K562 (cell line): ENCODE data around the gene MLC1. TPM values are rescaled to one million over a fixed set of nuclear protein-coding genes. Genes with fewer than 3 reads are reported as not detected.

Source experiments
- ATAC-seq: fragments of 200-7000 bp; cut with Tn5 transposase; 3 replicates; pipeline ENCODE4 v1.9.1; 2020; ENCODE audit warnings: moderate library complexity
- BruUV-seq: library from RNA; stranded (reverse); fragments of 400-500 nt; replicated peaks from 2 replicates; lab custom pipeline; 2021; lab: Mats Ljungman, UMichigan
- CTCF ChIA-PET: fragments of 300-600 bp; formaldehyde crosslinking; extraction: SDS; loops from one replicate; lab custom pipeline; 2021; ENCODE audit warnings: low intra/inter-chr PET ratio; lab: Yijun Ruan, JAX
- POLR2A ChIA-PET: fragments of 300-600, 350-650 bp; sonication (Branson Sonifier 250); formaldehyde crosslinking; extraction: SDS; loops from one replicate; lab custom pipeline; 2021; ENCODE audit warnings: antibody characterized with exemption, inconsistent platforms; lab: Yijun Ruan, JAX
- DNase-seq, 4 experiments: peaks; one replicate each; pipeline versions ENCODE4 v3.0.0 to v3.0.0-alpha.2; 2011 to 2018; ENCODE audit warnings: low spot score in 3 of 4, mixed read lengths in 3 of 4; ENCODE audit errors: extremely low read depth in 1 of 4
- FAIRE-seq: peaks from 2 replicates; lab custom pipeline; 2011; peaks lifted over from hg19 to GRCh38; lab: Jason Lieb, UNC
- H2AFZ ChIP-seq: 2 replicates; pipeline ENCODE4 v1.6.0; 2011; ENCODE audit warnings: low read depth, low read length, control low read depth, inconsistent platforms
- H3K27ac ChIP-seq: fragments of 200-600 bp; 3 replicates; pipeline ENCODE4 v1.8.0; 2011; ENCODE audit warnings: low read depth, mild to moderate bottlenecking, control low read depth, inconsistent platforms, low read length, moderate library complexity, mixed read lengths; ENCODE audit errors: extremely low read depth
- H3K27me3 ChIP-seq, 2 experiments: fragments of 300-600 bp in 1 of 2; 2 replicates in 1 of 2; 3 replicates in 1 of 2; pipeline versions ENCODE4 v1.6.0 to v1.8.0; 2011; ENCODE audit warnings: inconsistent platforms in 2 of 2, low read length in 2 of 2, mild to moderate bottlenecking in 1 of 2, mixed read lengths in 1 of 2, moderate library complexity in 1 of 2; ENCODE audit not compliant: control insufficient read depth in 2 of 2, insufficient read depth in 2 of 2
- H3K36me3 ChIP-seq: fragments of 300-600 bp; 3 replicates; pipeline ENCODE4 v1.8.0; 2011; ENCODE audit warnings: mild to moderate bottlenecking, low read length, inconsistent platforms; ENCODE audit not compliant: control insufficient read depth, insufficient read depth
- H3K4me1 ChIP-seq, 2 experiments: fragments of 200-600 bp in 1 of 2; replicated peaks in 1 of 2; 2 replicates in 1 of 2; 3 replicates in 1 of 2; pipeline versions ENCODE4 v1.5.1 to v1.8.0; 2011; ENCODE audit warnings: inconsistent platforms in 2 of 2, low read length in 2 of 2, mild to moderate bottlenecking in 1 of 2, mixed read lengths in 1 of 2, moderate library complexity in 1 of 2; ENCODE audit not compliant: control insufficient read depth in 2 of 2, insufficient read depth in 2 of 2
- H3K4me2 ChIP-seq: 2 replicates; pipeline ENCODE4 v1.6.1; 2011; ENCODE audit warnings: low read length, control low read depth, inconsistent platforms, mixed read lengths; ENCODE audit not compliant: insufficient read depth
- H3K4me3 ChIP-seq: fragments of 200-600 bp; sonication (generic), shearing (Covaris generic); 2 replicates; pipeline ENCODE4 v1.5.1; 2016; ENCODE audit warnings: control low read depth, inconsistent platforms
- H3K79me2 ChIP-seq: fragments of 200-600 bp; 3 replicates; pipeline ENCODE4 v1.8.0; 2011; ENCODE audit warnings: low read length, inconsistent platforms; ENCODE audit not compliant: control insufficient read depth, insufficient read depth
- H3K9ac ChIP-seq, 2 experiments: 2 replicates each; pipeline versions ENCODE4 v1.6.0 to v1.6.1; 2011; ENCODE audit warnings: low read depth in 2 of 2, low read length in 2 of 2, control low read depth in 1 of 2, inconsistent platforms in 1 of 2, mild to moderate bottlenecking in 1 of 2, mixed read lengths in 1 of 2; ENCODE audit not compliant: insufficient read depth in 1 of 2
- H3K9me1 ChIP-seq: one replicate; pipeline ENCODE4 v1.6.0; 2011; ENCODE audit warnings: inconsistent platforms, mild to moderate bottlenecking, low read length, moderate library complexity; ENCODE audit not compliant: control insufficient read depth, insufficient read depth
- H3K9me3 ChIP-seq: replicated peaks from 2 replicates; pipeline ENCODE4 v1.5.1; 2011; ENCODE audit warnings: low read depth, low read length, inconsistent platforms; ENCODE audit not compliant: control insufficient read depth, insufficient read depth
- H4K20me1 ChIP-seq: replicated peaks from 2 replicates; pipeline ENCODE4 v1.6.1; 2011; ENCODE audit warnings: low read length, inconsistent platforms, mixed read lengths; ENCODE audit not compliant: control insufficient read depth, insufficient read depth
- CHCHD3 ChIP-seq: fragments of 250-450 bp; sonication (Bioruptor Pico); IDR thresholded peaks from 2 replicates; pipeline ENCODE4 v2.1.2; 2022; ENCODE audit warnings: mild to moderate bottlenecking
- CHD1 ChIP-seq: fragments of 200-600 bp; sonication (generic); IDR thresholded peaks from one replicate; pipeline ENCODE4 v1.6.1; 2012; ENCODE audit warnings: mild to moderate bottlenecking, moderate library complexity, low read length, inconsistent platforms
- FOS ChIP-seq: IDR thresholded peaks from 3 replicates; pipeline ENCODE4 v1.6.1; 2011; ENCODE audit not compliant: insufficient read length; ENCODE audit errors: extremely low read depth
- GABPB1 ChIP-seq: sonication (generic); formaldehyde crosslinking; IDR thresholded peaks from 2 replicates; pipeline ENCODE4 v1.8.0; 2022; ENCODE audit warnings: mild to moderate bottlenecking, missing genetic modification reagents
- MAFF ChIP-seq: IDR thresholded peaks from 2 replicates; pipeline ENCODE4 v1.6.1; 2012; ENCODE audit warnings: low read length, improper control_type of control experiment
- MLX ChIP-seq, 2 experiments: fragments of 450-650 bp in 1 of 2; sonication (generic) in 1 of 2; formaldehyde crosslinking; conservative IDR thresholded peaks; 2 replicates each; pipeline versions ENCODE4 v1.4.0 to v1.8.1; 2020 to 2022; ENCODE audit warnings: mild to moderate bottlenecking in 1 of 2, missing genetic modification reagents in 1 of 2
- MTA3 ChIP-seq: fragments of 450-650 bp; formaldehyde crosslinking; IDR thresholded peaks from 2 replicates; pipeline ENCODE4 v1.6.1; 2017; ENCODE audit warnings: mild to moderate bottlenecking, borderline replicate concordance
- NCOA4 ChIP-seq: fragments of 450-650 bp; IDR thresholded peaks from 2 replicates; pipeline ENCODE4 v1.6.1; 2018; ENCODE audit warnings: mild to moderate bottlenecking; ENCODE audit not compliant: partially characterized antibody
- PHB ChIP-seq: fragments of 250-450 bp; sonication (Bioruptor Pico); IDR thresholded peaks from 2 replicates; pipeline ENCODE4 v1.5.0; 2021
- SIX5 ChIP-seq, 2 experiments: IDR thresholded peaks; 2 replicates each; pipeline ENCODE4 v1.6.1; 2011; ENCODE audit warnings: low read length in 2 of 2, borderline replicate concordance in 1 of 2, low read depth in 1 of 2, mild to moderate bottlenecking in 1 of 2, moderate library complexity in 1 of 2; ENCODE audit not compliant: insufficient read depth in 1 of 2
- SPI1 ChIP-seq: IDR thresholded peaks from 2 replicates; pipeline ENCODE4 v1.6.1; 2011; ENCODE audit warnings: low read depth, low read length, control low read depth, borderline replicate concordance
- TRIM24 ChIP-seq, 2 experiments: fragments of 450-650 bp; IDR thresholded peaks; 2 replicates each; pipeline ENCODE4 v1.6.1; 2016
- ZBTB17 ChIP-seq: fragments of 450-650 bp; formaldehyde crosslinking; IDR thresholded peaks from 2 replicates; pipeline ENCODE4 v1.4.0; 2020; ENCODE audit warnings: mild to moderate bottlenecking
- ZFPM2 ChIP-seq: fragments of 250-450 bp; sonication (Bioruptor Pico); IDR thresholded peaks from 2 replicates; pipeline ENCODE4 v1.5.1; 2022; ENCODE audit warnings: mild to moderate bottlenecking
- ZNF24 ChIP-seq: fragments of 450-650 bp; IDR thresholded peaks from 2 replicates; pipeline ENCODE4 v1.6.1; 2016
- ZNF717 ChIP-seq: fragments of 250-450 bp; sonication (Bioruptor Pico); IDR thresholded peaks from 2 replicates; pipeline ENCODE4 v1.5.0; 2021
- WGBS: fragments of 100-300 bp; shearing (Covaris generic); methylation state at CpG from one replicate; pipeline ENCODE4 v1.1.6; 2016; ENCODE audit warnings: low coverage, mixed read lengths; ENCODE audit not compliant: insufficient coverage; ENCODE audit errors: missing lambda C conversion rate; 5-methylcytosine and 5-hydroxymethylcytosine counted together
- in situ Hi-C: fragments of 300-500 bp; cut with MboI; formaldehyde crosslinking; loops from 4 replicates; pipeline ENCODE4 v1.15.0; 2018; ENCODE audit warnings: inconsistent platforms, mixed read lengths
- intact Hi-C: fragments of 100-400 bp; cut with micrococcal nuclease; formaldehyde crosslinking; loops from 2 replicates; pipeline ENCODE4 v1.14.2; 2022
- polyA plus RNA-seq, 8 experiments: library from polyadenylated mRNA; depleted of rRNA in 4 of 8; stranded (reverse) in 5 of 8; unstranded in 3 of 8; fragments of >200 nt; fragmentation: Nextera tagmentation in 2 of 8; fragmentation: Illumina TruSeq in 1 of 8; extraction: Ambion mirVana in 2 of 8; extraction: Trizol in 1 of 8; gene quantifications; 2 replicates each; pipeline versions ENCODE4 v1.2.1 to v1.2.3, GENCODE V29; 2011 to 2014; ENCODE audit warnings: inconsistent platforms in 1 of 8, missing spikeins in 1 of 8
- total RNA-seq, 7 experiments: library from RNA; depleted of rRNA in 6 of 7; stranded (reverse); fragments of >200 nt in 6 of 7; fragmentation: Illumina TruSeq in 2 of 7; extraction: Trizol in 2 of 7; gene quantifications; 2 replicates each; pipeline versions ENCODE4 v1.2.1 to v1.2.3, GENCODE V29; 2011 to 2021; ENCODE audit warnings: low replicate concordance in 1 of 7
- TF ChIP-seq, protein P1 (sequence below): fragments of 200-800 bp; sonication (Bioruptor generic); IDR thresholded peaks from 2 replicates; pipeline ENCODE4 v1.6.1; 2016; ENCODE audit warnings: missing genetic modification characterization, missing compliant biosample characterization

Gene MLC1
- total and polyA plus RNA-seq, 9 of the 15 experiments (the other 6 are each of a cell fraction or from before 2014, with no cell fraction given): 0.06 to 0.98 (median 0.39) TPM

DNA sequence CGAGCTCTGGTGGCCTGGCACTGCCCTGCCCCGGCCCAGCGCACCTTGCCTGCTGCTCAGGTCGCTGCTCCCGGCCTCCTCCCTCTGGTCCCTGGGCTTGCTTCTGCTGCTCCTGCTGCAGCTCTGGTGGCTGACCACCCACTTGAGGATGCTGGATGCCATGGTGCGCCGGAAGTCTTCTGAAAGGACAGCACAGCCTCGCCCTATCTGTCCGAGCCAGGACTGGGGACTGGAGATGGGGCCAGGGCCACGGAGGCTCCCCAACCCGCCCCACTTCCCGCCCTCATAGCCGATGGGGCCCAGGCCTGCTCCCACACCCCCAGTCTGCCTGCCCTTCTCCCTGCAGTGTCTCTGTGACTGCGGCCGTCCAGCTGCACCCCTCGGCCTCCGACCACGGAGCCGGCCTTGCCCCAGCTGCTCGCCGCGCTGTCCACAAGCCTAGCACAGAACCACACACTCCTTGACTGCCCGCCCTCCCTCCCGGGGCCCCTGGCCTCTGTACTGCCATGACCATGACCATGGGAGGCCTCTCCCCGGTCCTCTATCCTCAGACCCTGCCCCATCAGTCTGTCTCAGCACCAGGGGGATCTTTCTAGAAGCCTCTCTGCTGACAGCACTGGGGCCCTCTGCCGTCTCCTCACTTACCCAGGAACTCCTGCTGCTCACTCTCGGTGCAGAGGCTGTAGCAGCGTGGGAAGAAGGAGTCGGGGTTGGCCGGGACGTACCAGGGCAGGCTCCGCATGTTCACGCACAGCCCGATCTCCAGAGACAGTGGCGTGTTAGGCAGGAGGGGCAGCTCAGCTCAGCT lies 39.8 kb downstream of the MLC1 start:
- ATAC-seq (no peak), FAIRE-seq (no peak), DNase-seq (no peak)
- Histone ChIP-seq H3K9ac (no peak overlapping the region), H3K4me3 (no peak overlapping the region), H3K9me3 (no peaks in the 10 kb centered on the region), H3K9me1 (no peaks in the 10 kb centered on the region), H3K36me3 (no peaks in the 10 kb centered on the region), H3K4me1 (peaks cover 0 to 33% of the 10 kb centered on the region in 2 experiments; a peak in 2 of 5 replicates), H3K27me3 (peaks cover 2 to 60% of the 10 kb centered on the region in 2 experiments; a peak in 3 of 5 replicates), H3K79me2 (no peaks in the 10 kb centered on the region), H2AFZ (no peak overlapping the region), H3K27ac (no peak overlapping the region), H4K20me1 (0 out of 2 replicates have a peak, but pooled peaks cover 3% of the 10 kb centered on the region), H3K4me2 (no peak overlapping the region)
- CTCF ChIA-PET: no interaction called here
- in situ Hi-C loops: no loop called here
- intact Hi-C loops: no loop called here
- BruUV-seq: no TSS peak
- POLR2A ChIA-PET: interaction anchor here (0.7 kb wide), 1 partner anchor 15 kb away, joined by 4 read pairs; no protein-coding TSS in a partner anchor
- 15% methylated on average over 20 of the region's 35 CpGs for WGBS
- TF ChIP-seq TRIM24 (IDR thresholded peaks at IDR 0.05) (no peak), CHCHD3 (CRISPR knock-in tag) (no peak), SPI1 (no peak), ZNF717 (CRISPR knock-in tag) (no peak), ZFPM2 (CRISPR knock-in tag) (no peak), NCOA4 (no peak), CHD1 (no peak), FOS (no peak), ZBTB17 (CRISPR knock-in tag) (no peak), SIX5 (IDR thresholded peaks at IDR 0.05; ENCODE audit: borderline replicate concordance in 1 of 2, insufficient read depth in 1 of 2, low read depth in 1 of 2, low read length in 2 of 2) (no peak), MLX (CRISPR knock-in tag; conservative IDR thresholded peaks at IDR 0.05) (no peak), GABPB1 (no peak), PHB (CRISPR knock-in tag) (no peak), MTA3 (no peak), MAFF (no peak), ZNF24 (no peak)
- TF ChIP-seq, protein P1, sequence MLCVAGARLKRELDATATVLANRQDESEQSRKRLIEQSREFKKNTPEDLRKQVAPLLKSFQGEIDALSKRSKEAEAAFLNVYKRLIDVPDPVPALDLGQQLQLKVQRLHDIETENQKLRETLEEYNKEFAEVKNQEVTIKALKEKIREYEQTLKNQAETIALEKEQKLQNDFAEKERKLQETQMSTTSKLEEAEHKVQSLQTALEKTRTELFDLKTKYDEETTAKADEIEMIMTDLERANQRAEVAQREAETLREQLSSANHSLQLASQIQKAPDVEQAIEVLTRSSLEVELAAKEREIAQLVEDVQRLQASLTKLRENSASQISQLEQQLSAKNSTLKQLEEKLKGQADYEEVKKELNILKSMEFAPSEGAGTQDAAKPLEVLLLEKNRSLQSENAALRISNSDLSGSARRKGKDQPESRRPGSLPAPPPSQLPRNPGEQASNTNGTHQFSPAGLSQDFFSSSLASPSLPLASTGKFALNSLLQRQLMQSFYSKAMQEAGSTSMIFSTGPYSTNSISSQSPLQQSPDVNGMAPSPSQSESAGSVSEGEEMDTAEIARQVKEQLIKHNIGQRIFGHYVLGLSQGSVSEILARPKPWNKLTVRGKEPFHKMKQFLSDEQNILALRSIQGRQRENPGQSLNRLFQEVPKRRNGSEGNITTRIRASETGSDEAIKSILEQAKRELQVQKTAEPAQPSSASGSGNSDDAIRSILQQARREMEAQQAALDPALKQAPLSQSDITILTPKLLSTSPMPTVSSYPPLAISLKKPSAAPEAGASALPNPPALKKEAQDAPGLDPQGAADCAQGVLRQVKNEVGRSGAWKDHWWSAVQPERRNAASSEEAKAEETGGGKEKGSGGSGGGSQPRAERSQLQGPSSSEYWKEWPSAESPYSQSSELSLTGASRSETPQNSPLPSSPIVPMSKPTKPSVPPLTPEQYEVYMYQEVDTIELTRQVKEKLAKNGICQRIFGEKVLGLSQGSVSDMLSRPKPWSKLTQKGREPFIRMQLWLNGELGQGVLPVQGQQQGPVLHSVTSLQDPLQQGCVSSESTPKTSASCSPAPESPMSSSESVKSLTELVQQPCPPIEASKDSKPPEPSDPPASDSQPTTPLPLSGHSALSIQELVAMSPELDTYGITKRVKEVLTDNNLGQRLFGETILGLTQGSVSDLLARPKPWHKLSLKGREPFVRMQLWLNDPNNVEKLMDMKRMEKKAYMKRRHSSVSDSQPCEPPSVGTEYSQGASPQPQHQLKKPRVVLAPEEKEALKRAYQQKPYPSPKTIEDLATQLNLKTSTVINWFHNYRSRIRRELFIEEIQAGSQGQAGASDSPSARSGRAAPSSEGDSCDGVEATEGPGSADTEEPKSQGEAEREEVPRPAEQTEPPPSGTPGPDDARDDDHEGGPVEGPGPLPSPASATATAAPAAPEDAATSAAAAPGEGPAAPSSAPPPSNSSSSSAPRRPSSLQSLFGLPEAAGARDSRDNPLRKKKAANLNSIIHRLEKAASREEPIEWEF (CRISPR knock-in tag): no peak
